Measurements from ENCODE around the gene SLC44A5.

SLC44A5 gene

DNA sequence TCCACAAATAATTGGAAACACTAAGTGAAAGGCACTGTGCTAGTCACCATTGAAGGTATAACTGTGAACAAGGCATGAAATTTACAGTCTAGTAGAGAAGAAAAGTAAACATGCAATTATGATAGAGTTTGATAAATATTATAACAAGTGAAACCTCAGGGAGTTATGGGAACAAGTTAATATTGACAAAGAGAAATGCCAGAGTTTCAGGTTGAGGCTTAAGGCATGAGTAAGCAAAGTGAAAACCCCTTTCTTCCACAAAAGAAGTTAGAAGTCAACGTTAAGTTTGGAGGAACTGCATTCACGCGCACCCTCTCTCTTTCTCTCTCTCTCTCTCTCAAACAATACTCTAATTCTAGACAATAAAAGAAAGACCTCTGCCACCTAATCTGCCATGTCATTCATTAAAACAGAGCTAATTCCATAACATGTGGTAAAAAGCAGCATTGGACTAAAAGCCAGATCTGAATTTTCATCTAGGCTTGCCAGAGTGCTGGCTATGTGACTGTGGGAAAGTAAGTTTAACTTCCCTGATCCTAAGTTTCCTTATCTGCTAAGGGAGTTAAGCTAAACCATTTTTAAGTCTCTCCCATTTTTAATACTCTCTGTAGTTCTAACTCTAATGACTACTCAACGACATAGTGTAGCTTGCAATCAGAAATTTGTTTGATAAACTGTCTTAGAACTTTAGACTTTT, 22.0 kb downstream of the SLC44A5 start:
- ATAC-seq, result no peak

DNA sequence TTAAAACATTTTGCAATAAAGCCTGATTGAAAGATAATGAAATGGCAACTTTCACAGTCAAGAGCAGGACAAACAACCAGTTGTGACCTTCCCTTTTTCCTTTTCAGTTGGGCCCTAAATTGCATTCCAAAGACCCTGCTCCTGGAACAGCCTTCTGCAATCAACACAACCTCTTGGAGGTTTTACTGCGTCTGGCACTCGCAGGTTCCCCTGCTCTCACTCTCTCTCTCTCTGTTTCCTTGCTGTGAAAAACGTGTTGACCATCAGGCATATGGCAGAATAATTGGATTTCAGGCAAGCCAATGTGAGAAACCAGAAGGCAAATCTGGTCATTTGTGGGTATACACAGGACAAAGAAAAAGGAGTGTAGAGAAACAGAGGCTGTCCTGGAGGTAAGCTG, 23.2 kb downstream of the SLC44A5 start:
- no peak for ATAC-seq

DNA sequence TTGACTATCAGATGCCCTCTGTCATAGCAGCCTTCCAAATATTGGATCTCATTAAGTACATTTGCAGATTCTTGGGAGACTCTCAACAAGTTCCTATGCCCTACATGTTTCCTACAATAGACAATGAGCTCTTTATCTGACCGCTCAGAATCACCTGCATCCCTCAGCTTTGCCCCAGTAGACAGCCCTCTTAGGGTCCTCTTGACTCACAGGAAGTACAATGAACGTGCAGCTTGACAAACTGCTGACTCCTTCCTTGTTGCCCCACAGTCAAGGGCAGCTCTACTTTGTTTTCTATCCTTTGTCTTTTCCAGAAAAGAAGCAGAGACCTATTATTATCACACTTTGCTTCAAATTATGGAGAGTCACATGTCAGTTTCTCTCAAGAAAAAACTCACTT, 27.6 kb downstream of the SLC44A5 start:
- ATAC-seq, result no peak

DNA sequence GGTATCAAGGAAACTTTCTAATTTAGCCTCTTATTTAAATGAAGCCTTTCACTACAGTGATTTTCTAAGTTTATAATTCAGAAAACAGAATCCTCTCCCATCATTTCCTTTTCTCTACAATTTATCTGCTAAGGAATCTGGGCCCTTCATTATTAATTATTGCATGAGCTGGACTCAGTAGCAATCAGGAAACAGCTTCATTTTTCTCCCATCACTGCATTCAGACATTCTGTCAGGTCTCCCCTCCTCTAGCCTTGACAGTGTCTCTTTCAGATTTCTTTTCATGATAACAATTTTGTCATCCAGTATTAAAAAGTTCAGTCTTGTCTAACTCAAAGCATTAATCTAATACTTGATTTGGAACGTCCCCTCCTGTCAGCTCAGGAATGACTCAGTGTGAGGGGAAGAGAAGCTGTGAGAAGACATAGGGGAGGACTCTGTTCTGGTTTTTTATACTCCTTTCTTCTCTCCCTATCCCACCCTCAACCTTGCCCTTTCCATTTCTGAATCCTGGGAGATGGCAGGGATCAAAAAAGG, 28.1 kb downstream of the SLC44A5 start:
- no peak for ATAC-seq

DNA sequence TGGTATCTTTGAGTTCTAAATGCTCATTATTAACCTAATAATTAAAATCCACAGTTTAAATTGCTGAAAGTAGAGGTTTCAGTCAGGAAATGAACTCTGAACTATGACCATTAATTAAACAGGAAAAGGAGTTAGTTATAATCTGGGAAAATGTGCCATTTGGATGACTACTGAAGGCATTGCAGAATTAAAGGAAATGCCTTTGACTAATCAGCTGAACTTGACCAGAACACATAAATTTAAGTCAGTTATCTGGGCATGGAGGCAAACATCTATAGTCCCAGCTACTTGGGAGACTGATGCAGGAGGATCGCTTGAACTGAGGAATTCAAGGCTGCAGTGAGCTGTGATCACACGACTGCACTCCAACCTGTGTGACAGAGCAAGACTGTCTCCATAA, 31.9 kb downstream of the SLC44A5 start:
- ATAC-seq, result no peak

DNA sequence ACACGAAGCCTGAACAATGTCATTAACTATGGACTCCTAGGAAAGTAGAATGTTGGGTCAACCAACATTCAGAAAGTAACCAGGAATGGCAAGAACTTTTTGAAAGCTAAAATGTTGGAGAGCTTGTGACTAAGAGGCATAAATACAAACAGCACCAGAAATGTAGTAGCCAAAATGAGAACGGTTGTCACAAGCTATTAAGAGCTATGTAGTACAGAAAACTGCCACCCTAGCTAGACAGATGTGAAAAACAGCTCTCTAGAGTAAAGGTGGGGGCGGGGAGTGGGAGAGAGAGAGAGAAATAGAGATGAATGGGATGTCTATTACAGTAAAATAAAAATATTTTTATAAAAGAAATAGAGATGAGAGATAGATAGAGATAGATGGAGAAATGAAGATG, 35.1 kb downstream of the SLC44A5 start:
- no peak for ATAC-seq

DNA sequence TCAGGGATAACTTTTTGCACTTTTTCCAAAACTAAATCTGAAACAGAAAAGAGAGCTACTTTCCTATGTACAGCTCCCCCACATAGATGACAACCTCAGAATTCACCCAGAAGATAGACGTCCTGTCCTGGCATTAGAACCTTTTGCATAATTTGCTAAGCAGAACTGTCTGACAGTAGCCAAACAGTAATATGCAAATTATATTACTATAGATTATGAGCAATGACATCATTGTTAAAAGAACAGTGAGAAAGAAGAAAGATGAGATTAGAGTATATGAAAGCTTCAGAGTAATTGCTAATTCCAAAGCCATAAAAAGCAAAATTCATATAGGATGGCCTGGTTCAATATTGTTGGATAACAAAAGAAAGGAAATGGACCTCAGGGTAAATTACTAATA, 43.7 kb downstream of the SLC44A5 start:
- ATAC-seq, result no peak

DNA sequence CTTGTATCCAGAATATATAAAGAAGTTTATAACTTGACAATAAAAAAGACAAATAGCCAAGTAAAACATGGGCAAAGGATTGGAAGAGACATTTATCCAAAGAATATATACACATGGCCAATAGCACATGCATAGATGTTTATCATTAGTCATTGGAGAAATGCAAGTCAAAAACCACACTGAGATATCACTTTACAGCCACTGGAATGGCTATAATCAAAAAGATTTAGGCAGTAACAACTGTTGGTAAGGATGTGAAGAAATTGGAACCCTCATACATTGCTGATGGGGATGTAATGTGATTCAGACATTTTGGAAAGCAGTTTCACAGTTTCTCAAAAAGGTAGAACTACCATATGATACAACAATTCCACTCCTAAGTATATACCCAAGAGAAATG, 51.1 kb downstream of the SLC44A5 start:
- ATAC-seq, result no peak

DNA sequence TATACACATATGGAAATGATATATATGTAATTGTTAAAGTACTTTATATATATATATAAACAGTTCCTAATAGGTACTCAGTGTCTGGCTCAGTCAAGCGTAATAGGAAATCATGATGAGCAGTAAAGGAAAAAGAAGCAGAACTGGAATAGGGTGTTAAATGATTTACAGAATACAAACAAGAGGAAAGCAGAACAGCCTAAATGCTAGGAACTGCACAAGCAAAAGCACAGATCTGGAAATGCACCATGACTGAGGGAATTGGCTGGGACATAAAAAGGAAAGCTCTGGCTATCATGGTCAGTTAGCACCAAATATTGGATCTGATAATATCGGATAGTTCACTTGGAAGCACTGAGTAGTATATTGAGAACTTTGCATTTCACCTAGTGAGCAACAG, 51.8 kb downstream of the SLC44A5 start:
- no peak for ATAC-seq

DNA sequence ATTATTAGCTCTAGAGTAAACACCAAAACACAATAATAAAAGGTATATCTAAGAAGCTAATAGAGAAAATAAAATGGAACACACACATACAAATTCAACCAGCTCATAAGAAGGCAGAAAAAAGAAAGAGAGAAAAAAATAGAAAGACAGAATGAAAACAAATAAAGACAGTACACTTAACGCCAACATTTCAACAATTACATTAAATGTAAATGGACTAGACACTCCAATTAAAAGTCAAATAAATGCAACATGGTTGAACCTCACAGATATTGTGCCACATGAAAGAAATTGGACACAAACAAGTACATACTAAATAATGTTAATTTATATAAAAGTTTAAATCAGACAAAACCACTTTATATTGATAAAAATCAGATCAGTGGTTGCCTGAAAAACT, 56.0 kb downstream of the SLC44A5 start:
- no peak for ATAC-seq

DNA sequence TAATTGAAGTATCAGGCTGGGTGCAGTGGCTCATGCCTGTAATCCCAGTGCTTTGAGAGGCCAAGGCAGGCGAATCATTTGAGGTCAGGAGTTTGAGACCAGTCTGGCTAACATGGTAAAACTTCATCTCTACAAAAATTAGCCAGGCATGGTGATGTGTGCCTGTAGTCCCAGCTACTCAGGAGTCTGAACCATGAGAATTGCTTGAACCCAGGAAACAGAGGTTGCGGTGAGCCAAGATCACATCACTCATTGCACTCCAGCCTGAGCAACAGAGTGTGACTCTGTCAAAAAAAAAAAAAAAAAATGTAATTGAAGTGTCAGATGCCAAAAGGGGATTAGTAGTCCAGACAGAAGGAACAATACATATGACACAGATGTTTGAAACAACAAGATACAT, 56.7 kb downstream of the SLC44A5 start:
- ATAC-seq, result no peak

DNA sequence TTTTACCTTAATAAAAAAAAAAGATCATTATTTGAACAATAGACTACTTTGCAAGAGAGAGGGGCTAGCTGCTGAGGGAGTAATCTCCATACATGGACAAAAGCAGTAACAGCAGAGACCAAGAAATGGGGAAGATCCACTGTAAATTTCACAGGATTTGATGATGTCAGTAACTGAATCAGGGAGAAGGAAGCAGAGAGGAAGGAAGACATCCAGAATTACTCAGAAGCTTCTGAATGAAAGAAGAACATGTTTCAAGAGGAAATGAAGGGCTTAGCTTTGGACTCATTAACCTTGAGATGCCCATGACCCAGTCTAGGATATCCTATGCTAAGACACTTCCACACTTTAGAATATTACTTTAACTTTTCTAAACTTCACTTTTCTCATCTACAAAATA, 60.4 kb downstream of the SLC44A5 start:
- ATAC-seq, result no peak

DNA sequence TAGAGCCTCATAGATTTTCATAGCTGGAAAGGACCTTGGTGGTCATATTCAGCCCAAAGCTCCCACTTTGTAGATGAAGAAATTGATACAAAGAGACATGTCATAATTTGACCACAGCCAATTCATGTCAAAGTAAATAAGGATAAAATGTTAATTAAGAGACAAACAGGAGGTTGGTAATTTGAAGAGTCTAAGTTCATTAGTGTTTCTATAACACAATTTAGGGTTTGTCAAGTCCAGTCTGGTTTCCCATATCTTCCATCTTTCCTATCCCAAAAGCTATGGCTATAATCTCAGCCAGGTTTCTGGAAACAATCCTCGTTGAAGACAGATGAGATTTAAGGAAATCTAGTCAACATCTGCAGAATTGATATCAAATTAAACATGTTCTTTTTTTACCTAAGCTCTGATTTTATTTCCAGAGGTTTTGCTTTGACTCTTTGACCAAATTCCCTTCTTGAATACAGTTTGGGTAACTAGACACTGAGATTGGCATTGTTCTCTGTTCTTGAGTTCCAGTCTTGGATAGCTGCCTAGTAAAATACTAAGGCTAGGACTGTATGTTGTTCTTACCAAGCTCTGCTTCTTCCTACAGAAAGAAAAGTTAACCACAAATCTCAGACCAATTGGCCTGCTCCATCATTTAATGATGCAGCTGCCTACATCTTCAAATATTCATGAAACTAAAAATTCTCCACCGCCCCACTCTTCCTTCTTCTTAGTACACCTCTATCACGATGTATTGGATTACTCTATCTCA, 62.0 kb downstream of the SLC44A5 start:
- ATAC-seq, result no peak

DNA sequence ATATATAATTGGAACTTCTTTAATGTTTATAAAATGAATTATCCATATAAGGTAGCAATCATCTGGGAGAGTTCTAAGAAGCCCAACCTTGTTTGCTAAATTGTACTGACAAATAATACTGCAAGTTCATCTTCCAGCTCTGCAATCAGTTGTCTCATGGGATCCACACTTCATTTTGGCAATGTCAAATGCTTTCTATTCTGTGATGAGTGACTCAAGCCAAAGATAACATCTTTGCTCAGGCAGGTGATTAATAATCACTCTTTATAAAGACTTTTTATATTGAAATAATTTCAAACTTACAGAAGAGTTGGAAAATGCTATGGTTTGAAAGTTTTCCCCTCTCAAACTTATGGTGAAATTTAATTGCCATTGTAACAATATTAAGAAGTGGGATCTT, 67.2 kb downstream of the SLC44A5 start:
- ATAC-seq, result no peak

DNA sequence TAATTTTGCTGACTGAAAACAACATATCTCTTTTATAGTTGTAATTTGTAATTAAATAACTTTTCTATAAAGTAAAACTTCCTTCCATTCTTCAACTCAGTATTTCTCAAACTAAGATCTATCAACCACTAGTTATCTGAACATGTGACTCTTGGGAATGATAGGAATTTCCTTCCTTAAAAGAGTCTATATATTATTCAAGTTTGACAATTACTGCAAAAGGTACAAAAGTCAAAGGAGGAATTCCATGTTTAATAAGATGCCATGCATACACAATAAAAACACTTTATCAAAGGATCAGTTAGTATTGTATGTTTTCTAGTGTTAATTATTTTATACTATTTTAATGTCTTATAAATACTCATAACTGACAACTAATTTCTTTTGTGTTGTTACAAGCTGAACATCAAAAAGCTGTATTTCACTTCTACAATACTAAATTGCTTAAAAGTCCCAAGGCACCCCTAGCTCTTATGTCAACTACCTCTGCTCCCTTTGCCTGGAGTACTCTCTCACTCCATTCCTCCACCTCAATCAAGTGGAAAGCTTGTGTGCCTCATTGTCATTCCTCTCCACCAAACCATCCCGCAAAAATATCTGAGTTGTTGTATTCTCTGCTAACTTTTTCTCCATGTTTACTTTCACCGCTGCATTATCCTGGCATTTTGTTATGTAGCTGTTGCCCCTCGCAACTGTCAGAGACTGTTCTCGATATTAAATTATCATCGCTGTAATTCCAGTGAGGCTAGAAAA, 67.9 kb downstream of the SLC44A5 start:
- no peak for ATAC-seq

DNA sequence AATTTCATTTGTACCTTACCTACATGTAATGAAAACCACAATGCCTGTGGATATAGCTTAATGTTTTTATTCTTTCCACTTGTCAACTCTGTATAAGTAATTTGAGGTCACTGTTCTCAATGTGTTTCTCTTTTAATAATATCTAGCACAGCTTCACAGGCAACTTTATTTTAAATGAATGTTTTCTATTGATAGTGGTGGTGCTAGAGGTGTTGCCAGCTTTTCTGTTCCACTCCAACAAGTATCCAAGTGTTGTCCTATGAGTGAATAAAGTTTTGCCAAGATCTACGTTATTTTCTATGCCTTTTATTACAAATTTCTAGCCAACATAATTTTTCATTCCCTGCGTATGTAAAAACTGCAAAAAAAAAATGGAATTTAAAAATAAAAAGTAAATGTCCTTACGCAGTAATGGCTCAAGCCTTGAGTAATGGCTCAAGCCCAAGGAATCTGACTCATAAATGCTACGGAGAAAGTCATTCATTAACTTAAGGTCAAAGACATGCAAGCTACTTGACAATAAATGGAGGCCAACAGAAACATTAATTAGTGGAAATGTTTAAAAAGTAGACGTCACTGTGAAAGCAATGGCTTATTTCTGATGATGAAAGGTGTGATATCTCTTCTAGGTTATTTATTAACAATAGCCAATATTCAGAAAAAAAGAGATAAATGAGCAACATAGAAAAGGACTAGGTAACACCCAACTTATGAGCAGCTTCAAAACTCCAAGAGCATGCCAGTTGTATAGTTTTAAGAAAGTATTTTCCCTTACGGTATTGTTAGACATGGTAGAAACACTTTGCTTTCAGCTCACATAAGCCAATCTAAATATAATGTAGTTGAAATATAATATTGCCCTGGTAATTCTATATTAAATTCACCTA, 71.4 kb downstream of the SLC44A5 start:
- ATAC-seq, result no peak

DNA sequence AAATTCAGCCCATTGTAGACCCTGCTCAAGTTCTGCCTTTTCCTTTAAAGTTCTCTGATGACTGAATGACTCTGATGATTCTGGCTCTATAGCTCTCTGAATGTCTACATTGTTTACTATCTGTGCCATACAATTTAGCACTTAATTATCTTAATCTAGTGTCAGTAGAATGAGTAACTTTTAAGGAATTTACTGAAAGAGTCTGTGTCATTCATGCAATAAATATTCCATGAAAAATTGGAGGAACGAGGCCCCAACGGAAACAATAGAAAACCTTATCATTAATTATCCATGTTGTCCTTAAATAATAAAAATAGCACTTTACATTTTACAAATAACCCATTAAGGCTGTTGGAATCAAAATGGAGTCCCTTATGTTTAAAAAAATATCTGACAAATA, 77.8 kb downstream of the SLC44A5 start:
- no peak for ATAC-seq

DNA sequence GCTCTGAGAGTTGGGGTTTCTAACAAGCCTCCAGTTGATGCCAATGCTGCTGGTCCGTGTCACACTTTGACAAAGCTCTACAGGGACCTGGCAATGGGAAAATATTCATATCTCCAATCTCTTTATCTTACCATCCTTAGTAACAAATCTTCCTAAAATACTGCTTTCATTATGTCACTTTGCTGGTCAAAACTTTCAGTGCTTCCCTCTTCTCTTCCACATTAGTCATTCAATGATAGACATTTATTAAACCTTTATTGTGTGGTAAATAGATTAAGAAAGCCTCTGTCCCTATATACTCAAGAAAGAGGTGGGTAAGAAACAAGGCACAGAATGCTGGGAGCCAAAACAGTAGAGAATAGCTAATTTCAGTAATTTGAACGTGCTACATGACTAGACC, 79.3 kb downstream of the SLC44A5 start:
- no peak for ATAC-seq

DNA sequence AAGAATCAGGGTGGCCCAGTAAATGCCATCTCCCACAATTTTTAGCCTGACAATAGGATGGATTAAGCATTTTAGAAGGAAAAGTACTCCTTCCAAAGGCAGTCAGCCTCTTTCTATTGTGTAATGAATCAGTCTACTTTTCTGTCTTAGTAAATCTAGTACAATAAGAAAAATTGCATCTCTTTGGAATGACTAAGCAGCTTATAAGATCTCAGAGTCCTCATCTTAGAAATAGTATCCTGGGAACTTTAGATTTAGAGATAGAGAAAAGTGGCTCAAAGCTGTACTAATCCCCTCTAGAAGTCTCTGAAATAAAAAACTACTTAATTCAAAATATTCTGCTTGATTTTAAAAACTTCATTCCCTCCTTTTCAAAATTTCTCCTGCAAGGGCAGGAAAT, 81.4 kb downstream of the SLC44A5 start:
- ATAC-seq, result no peak

DNA sequence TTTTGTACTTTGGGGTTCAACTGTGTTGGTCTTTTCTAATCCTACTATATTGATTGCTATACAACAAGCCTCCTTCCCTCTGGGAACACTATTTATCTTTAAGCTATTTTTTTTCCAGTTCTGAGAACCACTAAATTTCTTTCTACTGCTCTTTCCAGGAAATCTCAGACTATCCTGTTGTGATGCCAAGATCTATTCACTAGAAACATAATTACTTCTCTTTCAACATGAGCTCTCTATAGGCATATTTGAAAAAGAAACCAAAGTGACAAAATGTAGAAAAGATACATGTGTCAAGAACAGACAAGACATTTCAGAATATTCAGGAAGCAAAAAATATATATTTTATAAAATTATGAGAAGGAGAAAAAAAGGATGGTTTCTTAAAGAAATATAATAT, 82.9 kb downstream of the SLC44A5 start:
- no peak for ATAC-seq

DNA sequence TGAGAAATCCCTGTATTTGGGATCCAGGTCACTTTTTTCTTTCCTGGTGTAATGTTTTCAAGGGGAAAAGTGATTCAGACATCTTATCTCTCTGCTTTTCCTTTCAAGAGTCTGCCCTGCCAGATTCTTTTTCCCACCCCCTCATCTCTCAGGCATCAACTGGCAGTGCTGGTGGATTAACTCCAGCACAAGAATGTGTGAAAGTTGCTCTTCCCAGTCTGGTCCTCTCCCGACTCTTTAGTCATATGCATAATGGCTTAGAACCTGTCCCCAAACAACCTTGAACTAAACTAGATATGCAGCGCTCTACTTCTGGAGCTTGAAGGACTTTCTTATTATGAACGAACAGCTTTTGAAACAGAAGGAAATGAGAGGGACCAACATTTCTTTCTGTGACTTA, 88.5 kb downstream of the SLC44A5 start:
- ATAC-seq, result no peak

DNA sequence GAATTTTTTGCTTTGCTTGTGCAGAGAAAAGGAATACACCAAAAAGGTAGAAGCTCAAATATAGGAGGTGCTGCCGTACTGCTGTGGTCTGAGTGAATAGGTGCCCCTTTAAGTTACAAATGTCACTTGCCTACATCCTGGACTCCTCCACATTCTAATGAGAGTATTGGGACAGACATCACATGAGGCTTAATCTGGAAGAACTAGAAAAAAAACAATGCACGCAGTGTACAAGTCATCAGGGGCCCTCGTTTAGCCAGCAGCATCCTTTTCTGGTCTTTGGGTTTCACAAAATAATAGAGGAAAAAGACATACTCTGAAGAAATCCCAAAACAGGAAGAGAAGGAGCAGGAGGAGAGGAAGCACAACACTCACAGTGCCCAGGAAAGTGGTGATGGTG, 89.3 kb downstream of the SLC44A5 start:
- no peak for ATAC-seq
